Mucosa of rectum (tissue), 2 donors: ENCODE results near the gene LLGL1.
A peak's percentile ranks its signal among the peaks of the same experiment; 100 is the strongest.

Experiments used
- H3K27ac ChIP-seq, 2 donors: one replicate each; pipeline ENCODE4 v1.7.0; 2013; ENCODE audit warnings: inconsistent platforms in 2 of 2, low read depth in 2 of 2, low read length in 2 of 2
- H3K27me3 ChIP-seq, 2 donors: one replicate each; pipeline ENCODE4 v1.7.0; 2013; ENCODE audit warnings: low read length in 2 of 2; ENCODE audit not compliant: control insufficient read depth in 2 of 2, insufficient read depth in 2 of 2
- H3K36me3 ChIP-seq, 2 donors: one replicate each; pipeline ENCODE4 v1.7.0; 2013; ENCODE audit warnings: low read length in 2 of 2; ENCODE audit not compliant: control insufficient read depth in 2 of 2, insufficient read depth in 2 of 2
- H3K4me1 ChIP-seq, 2 donors: one replicate each; pipeline ENCODE4 v1.7.0; 2013; ENCODE audit warnings: low read length in 2 of 2, mild to moderate bottlenecking in 1 of 2; ENCODE audit not compliant: control insufficient read depth in 2 of 2, insufficient read depth in 2 of 2
- H3K4me3 ChIP-seq, 2 donors: one replicate each; pipeline ENCODE4 v1.7.0; 2013; ENCODE audit warnings: low read length in 2 of 2
- H3K9ac ChIP-seq, 2 donors: one replicate each; pipeline ENCODE4 v1.7.0; 2013; ENCODE audit warnings: low read length in 2 of 2, low read depth in 1 of 2, mild to moderate bottlenecking in 1 of 2
- H3K9me3 ChIP-seq, 2 donors: one replicate each; pipeline ENCODE4 v1.7.0; 2013; ENCODE audit warnings: low read length in 2 of 2; ENCODE audit not compliant: control insufficient read depth in 2 of 2
- donor health status: healthy.
- donor health status: Normal muscosa, but diverticular disease.

Gene LLGL1

DNA sequence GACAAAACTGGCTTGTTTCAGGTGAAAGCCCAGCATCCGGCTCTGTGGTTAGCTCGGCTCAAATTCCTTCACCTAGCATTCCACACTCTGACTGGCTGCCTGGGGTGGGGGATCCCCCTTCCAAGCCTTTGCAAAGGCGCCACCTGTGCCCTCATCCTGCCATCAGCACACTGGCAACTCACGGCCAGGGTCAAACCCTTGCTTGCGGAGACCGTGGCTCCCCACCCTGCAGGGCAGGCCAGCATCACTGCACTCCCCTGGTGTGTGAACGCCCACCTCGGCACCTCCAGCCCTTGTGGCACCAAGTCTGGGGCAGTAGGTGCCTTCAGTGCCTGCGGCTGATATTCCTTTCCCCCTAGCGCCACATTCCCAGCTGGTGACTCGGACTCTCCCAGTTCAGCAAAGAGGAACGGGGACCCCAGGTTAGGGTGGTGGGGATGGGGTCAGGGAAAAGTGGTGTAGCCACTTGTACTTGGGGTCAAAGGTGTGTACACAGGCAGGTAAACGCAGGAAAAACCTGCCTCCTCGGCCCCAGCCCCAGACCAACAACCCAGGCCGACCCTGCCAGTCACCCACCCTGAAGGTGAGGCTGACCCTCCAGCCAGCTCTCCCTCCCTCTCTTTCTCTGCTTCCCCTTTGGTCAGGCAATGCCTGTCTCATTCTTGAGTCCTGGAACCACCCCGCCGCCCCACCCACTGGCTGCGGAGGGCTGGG, 32.0 kb downstream of the LLGL1 start:
- H3K36me3 ChIP-seq: peaks cover 26 to 39% of the 10 kb centered on the region in 2 donors
- H3K4me3 ChIP-seq: peak overlapping the region; percentile 87 to 92
- H3K27me3 ChIP-seq: no peaks in the 10 kb centered on the region
- peaks cover 32 to 35% of the 10 kb centered on the region in 2 donors for H3K4me1 ChIP-seq
- peak overlapping the region; percentile 86 to 93 for H3K9ac ChIP-seq
- H3K9me3 ChIP-seq: no peaks in the 10 kb centered on the region
- H3K27ac ChIP-seq: peak overlapping the region; percentile 94

DNA sequence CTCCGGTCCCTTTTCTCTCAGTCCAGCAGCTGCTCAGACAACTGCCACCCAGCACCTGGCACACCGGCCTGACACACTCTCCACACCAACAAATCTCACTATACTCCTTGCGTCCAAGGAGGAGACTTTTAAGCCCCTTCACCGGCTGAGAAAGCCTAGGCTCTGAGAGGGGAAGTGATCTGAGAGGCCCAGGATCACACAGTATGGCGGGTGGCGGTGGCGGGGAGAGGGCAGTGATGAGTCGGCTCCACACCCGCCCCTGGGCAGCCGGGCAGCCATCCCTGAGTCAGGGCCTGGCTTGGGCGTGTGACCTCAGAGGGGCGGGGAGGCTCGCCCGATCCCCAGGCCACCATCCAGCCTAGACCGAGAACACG, 32.5 kb downstream of the LLGL1 start:
- H3K9me3 ChIP-seq: no peaks in the 10 kb centered on the region
- peak overlapping the region; percentile 87 to 92 for H3K4me3 ChIP-seq
- H3K36me3 ChIP-seq: peaks cover 23 to 37% of the 10 kb centered on the region in 2 donors
- H3K9ac ChIP-seq: peak overlapping the region; percentile 86 to 93
- H3K27me3 ChIP-seq: no peaks in the 10 kb centered on the region
- H3K4me1 ChIP-seq: peaks cover 32 to 40% of the 10 kb centered on the region in 2 donors
- peak overlapping the region; percentile 94 for H3K27ac ChIP-seq

DNA sequence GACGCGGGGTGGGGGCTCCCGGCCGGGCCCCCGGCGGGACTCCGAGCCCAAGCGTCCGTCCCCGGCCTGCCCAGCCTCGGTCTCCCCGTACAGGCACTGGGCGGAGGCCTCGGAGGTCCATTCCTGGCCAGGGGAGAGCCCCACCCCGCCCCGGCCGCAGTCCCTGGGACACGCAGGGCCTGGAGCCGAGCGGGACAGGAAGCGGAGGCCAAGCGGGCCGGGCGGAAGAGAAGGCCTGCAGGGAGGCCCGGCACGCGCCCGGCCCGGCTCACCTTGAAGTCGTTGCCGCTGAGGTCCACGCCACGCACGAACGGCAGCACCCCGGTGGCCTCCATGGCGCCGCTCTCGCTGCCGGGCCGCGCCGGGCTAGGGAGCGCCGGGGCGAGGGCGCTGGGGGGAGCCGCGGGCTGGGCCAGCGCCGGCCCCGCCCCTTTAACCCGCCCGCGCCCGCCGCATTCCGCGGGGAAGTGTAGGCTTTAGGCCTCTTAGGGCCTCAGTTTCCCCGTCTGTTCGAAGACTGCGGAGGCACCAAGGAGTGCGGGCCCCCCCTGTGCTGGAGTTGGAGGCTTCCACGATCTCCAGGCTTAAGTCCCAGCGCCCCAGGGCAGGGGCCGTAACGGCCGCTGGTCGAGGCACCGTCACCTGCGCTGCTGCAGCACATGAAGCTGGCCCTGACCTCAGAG, 33.1 kb downstream of the LLGL1 start, which contains the start of gene FLII:
FLII (minus strand) TSS at position 383 of the 683 bp plus-strand sequence; CDS start at position 335, 48 bp downstream.
- peaks cover 18 to 37% of the 10 kb centered on the region in 2 donors for H3K36me3 ChIP-seq

DNA sequence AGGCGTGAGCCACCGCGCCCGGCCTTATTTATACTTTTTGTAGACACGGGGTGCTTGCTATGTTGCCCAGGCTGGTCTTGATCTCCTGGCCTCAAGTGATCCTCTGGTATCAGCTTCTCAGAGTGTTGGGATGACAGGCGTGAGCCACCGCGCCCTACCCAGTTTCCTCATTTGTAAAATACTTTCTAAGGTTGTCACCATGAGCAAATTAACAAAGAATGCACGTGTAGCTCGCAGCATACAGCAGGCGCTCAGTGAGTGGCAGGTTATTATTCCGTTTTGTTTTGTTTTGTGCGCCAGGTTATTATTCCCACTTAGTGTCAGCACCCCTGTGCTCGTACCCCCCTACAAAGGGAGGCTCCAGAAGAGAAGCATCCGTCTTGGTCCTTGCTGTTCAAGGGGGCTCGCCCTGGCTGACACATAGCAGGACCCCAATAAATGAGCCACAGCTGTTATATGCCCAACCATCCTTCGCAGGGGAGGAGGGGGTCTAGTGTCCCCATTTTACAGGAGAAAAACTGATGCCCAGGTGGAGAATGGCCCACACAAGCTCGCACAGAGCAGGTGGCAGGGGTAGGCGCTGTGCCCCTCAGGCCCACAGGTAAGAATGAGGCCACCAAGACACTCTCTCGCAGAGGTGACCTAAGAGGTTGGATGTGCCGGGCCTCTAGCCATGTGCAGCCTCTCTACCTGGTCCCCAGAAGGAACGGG, 34.3 kb downstream of the LLGL1 start:
- Histone ChIP-seq H3K4me3 (peak overlapping the region; percentile 83 to 89), H3K9ac (peak overlapping the region; percentile 85 to 88), H3K4me1 (peaks cover 32 to 41% of the 10 kb centered on the region in 2 donors), H3K9me3 (no peaks in the 10 kb centered on the region), H3K36me3 (peaks cover 12 to 37% of the 10 kb centered on the region in 2 donors), H3K27ac (peak overlapping the region; percentile 49 to 96), H3K27me3 (no peaks in the 10 kb centered on the region)

More for the DNA sequence above, 33.1 kb downstream of the LLGL1 start, which contains the start of gene FLII:
- Histone ChIP-seq H3K9ac (peak within 1 kb of the TSS; percentile 86 to 93), H3K27ac (peak within 1 kb of the TSS; percentile 94), H3K4me1 (peaks cover 32 to 41% of the 10 kb centered on the region in 2 donors), H3K27me3 (no peaks in the 10 kb centered on the region), H3K4me3 (peak within 1 kb of the TSS; percentile 87 to 92), H3K9me3 (no peaks in the 10 kb centered on the region)

DNA sequence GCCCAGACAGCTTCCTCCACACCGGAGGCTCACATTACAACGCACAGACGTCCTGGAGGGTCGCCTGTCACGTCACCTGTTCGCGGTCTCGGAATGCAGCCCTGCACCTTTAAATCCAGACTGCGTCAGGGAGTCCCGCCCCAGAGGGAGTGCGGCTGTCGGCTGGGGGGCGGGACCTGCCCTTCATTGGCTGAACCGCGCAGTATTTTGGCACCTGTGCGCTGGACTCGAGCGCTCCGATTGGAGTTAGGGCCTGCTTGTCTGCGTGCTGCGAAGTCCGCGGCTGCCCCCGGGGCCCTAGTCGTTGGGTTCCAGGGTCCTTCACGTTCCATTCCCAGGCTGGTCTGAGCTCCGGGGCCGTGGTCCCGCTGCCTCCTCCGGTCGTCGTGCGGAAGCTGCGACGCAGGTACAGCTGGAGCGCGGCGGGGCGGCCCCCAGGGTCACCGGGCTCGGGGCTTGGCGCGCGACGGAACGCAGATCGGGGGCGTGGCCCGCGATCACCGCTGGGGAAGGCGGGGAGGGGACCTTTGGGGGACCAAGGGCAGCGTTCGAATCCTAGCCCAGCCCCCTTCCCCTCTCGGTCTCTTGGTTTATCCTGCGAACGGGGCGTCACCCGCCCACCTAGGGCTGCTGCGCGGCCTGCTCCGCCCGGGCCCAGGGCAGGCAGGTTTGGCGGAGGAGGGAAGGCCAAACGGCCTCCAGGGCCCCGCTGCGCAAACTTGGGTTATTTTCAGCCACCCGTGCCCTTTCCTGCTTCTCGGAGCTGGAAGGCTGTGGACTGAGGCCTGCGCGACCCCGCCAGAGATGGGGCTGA, 35.1 kb downstream of the LLGL1 start, which contains the start of gene MIEF2:
MIEF2 (plus strand) TSS at position 331 of the 814 bp plus-strand sequence. CDS start 2,059 bp downstream, outside the sequence.
- H3K9ac ChIP-seq: peak within 1 kb of the TSS; percentile 85 to 88
- H3K9me3 ChIP-seq: no peaks in the 10 kb centered on the region
- peak within 1 kb of the TSS; percentile 93 to 96 for H3K27ac ChIP-seq
- peak within 1 kb of the TSS; percentile 83 to 89 for H3K4me3 ChIP-seq
- no peaks in the 10 kb centered on the region for H3K27me3 ChIP-seq
- H3K4me1 ChIP-seq: peaks cover 32 to 41% of the 10 kb centered on the region in 2 donors
- H3K36me3 ChIP-seq: peaks cover 17 to 34% of the 10 kb centered on the region in 2 donors

DNA sequence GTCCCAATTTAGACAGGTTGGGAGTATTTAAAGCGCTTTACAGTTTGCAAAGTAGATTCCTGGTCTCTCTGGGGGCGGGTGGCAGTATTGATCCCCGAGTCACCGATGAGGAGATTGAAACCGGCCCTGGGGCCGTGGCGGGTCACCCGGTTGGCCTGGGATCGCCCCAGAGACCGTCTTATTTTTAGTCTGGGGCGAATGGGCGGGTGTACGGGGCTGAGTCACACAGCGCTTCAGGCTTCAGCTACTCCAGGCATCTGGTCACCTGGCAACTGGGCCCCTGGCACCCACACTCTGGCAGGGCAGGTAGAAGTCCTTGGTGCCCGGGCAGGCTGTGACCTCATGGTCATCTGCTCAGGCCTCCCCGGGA, 35.7 kb downstream of the LLGL1 start:
- Histone ChIP-seq H3K9ac (peak overlapping the region; percentile 85 to 88), H3K27me3 (no peaks in the 10 kb centered on the region), H3K9me3 (no peaks in the 10 kb centered on the region), H3K27ac (peak overlapping the region; percentile 93 to 96), H3K4me3 (peak overlapping the region; percentile 83 to 89), H3K36me3 (peaks cover 13 to 29% of the 10 kb centered on the region in 2 donors), H3K4me1 (peaks cover 32 to 41% of the 10 kb centered on the region in 2 donors)

DNA sequence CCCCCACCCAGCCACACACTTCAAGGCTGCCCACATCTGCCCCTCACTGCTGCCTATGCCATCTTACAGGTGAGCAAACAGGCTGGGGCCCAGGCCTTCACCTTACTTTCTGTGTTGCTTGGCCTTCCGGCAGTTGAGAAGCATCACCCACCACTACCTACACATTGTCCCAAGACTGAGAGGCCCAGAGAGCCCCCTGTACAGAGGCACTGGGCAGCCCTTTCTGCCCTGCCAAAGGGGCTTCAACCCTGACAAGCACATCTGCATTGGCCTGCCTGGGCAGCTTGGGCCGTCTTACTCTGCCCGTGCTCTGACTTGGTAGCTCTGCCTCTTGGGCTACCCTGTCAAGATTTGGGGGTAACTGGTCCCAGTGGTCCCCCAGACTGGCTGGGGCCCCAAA, 36.2 kb downstream of the LLGL1 start:
- H3K9ac ChIP-seq: peak overlapping the region; percentile 85 to 88
- peaks cover 30 to 41% of the 10 kb centered on the region in 2 donors for H3K4me1 ChIP-seq
- no peaks in the 10 kb centered on the region for H3K27me3 ChIP-seq
- no peaks in the 10 kb centered on the region for H3K9me3 ChIP-seq
- peak overlapping the region; percentile 83 to 89 for H3K4me3 ChIP-seq
- peaks cover 13 to 24% of the 10 kb centered on the region in 2 donors for H3K36me3 ChIP-seq
- peak overlapping the region; percentile 93 to 96 for H3K27ac ChIP-seq

DNA sequence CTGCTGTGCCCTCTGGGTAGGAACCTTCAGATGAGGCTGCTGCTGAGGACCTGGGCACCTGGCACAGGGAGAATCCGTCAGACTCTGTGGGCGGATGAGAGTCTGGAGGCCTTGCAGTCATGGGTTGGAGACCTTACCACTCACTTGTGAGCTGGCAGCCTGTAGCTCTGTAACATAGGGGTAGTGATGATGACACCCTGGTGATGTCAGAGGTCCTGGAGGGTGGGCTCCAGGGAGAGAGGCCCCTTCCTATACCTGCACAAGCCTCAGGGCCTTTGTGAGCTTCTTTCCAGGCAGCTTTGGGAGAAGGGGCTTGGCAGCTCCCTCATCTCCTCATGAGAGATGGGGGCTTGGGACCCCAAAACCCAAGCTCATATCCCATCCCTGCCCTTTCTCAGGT, 36.7 kb downstream of the LLGL1 start:
- Histone ChIP-seq H3K9ac (peak overlapping the region in 1 of 2 donors; percentile 26), H3K27ac (no peak overlapping the region), H3K4me1 (peaks cover 27 to 36% of the 10 kb centered on the region in 2 donors), H3K9me3 (no peaks in the 10 kb centered on the region), H3K27me3 (no peaks in the 10 kb centered on the region), H3K4me3 (peak overlapping the region in 1 of 2 donors; percentile 83), H3K36me3 (peaks cover 13 to 23% of the 10 kb centered on the region in 2 donors)

DNA sequence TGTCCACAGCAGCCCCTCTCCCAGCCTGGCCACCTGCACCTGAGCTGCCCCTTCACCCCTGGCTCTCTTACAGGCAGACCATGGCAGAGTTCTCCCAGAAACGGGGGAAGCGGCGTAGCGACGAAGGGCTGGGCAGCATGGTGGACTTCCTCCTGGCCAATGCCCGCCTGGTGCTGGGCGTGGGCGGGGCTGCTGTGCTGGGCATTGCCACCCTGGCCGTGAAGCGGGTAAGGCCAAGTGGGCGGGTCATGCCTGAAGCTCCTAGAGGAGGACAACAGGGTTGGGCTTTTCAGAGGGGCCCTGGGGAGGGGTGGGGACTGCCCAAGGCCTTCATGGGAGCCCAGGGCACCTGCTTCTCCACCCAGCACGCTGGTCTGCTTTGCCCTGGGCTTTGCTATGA, 37.2 kb downstream of the LLGL1 start:
- peaks cover 13 to 23% of the 10 kb centered on the region in 2 donors for H3K36me3 ChIP-seq
- H3K9me3 ChIP-seq: no peaks in the 10 kb centered on the region
- H3K27me3 ChIP-seq: no peaks in the 10 kb centered on the region
- H3K4me1 ChIP-seq: peaks cover 21 to 31% of the 10 kb centered on the region in 2 donors
- H3K4me3 ChIP-seq: no peak overlapping the region
- H3K9ac ChIP-seq: no peak overlapping the region
- H3K27ac ChIP-seq: no peak overlapping the region
